Erythroblast (primary cell): ENCODE results near the gene DLG2.

Source experiments
- GATA1 ChIP-seq: IDR thresholded peaks from 2 replicates; pipeline ENCODE4 v1.6.1; 2011; ENCODE audit warnings: low read depth, mild to moderate bottlenecking, control low read depth, low read length, moderate library complexity
- POLR2A ChIP-seq: IDR thresholded peaks from 2 replicates; pipeline ENCODE4 v1.6.1; 2011; ENCODE audit warnings: mild to moderate bottlenecking, low read length

DNA sequence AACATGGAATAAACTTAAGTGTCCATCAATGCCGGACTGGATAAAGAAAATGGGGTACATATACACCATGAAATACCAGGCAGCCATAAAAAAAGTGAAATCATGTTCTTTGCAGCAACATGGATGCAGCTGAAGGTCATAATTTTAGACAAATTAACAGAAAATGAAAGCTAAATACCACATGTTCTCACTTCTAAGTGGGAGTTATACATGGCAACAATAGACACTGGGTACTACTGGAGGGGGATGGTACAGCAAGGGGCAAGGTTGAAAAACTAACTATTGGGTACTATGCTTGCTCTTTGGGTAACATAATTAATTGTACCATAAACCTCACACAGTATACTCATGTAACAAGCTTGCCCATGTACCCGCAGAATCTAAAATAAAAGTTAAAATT lies 851.6 kb downstream of the DLG2 start:
- TF ChIP-seq POLR2A = no peak
- no peak for TF ChIP-seq GATA1
